BE2C (cell line): ENCODE data around the gene PAM16.

Experiments used
- DNase-seq: peaks from one replicate; pipeline ENCODE4 v3.0.0-alpha.2; 2020
- H3K27me3 ChIP-seq: fragments of 250-450 bp; sonication (Bioruptor Pico); 2 replicates; pipeline ENCODE4 v1.5.1; 2020; ENCODE audit warnings: mild to moderate bottlenecking
- H3K36me3 ChIP-seq: fragments of 250-450 bp; sonication (Bioruptor Pico); 2 replicates; pipeline ENCODE4 v1.5.1; 2020; ENCODE audit warnings: mild to moderate bottlenecking
- H3K4me1 ChIP-seq: fragments of 250-450 bp; sonication (Bioruptor Pico); 2 replicates; pipeline ENCODE4 v1.5.1; 2020
- H3K4me3 ChIP-seq: 2 replicates; pipeline ENCODE4 v1.5.1; 2011; ENCODE audit warnings: low read depth, low read length
- H3K9me3 ChIP-seq: fragments of 250-450 bp; sonication (Bioruptor Pico); 2 replicates; pipeline ENCODE4 v1.5.1; 2020
- TF ChIP-seq, protein P1 (sequence below): IDR thresholded peaks from 2 replicates; pipeline ENCODE4 v1.5.1; 2012; ENCODE audit warnings: mild to moderate bottlenecking, low read depth, low read length

The PAM16 gene

DNA sequence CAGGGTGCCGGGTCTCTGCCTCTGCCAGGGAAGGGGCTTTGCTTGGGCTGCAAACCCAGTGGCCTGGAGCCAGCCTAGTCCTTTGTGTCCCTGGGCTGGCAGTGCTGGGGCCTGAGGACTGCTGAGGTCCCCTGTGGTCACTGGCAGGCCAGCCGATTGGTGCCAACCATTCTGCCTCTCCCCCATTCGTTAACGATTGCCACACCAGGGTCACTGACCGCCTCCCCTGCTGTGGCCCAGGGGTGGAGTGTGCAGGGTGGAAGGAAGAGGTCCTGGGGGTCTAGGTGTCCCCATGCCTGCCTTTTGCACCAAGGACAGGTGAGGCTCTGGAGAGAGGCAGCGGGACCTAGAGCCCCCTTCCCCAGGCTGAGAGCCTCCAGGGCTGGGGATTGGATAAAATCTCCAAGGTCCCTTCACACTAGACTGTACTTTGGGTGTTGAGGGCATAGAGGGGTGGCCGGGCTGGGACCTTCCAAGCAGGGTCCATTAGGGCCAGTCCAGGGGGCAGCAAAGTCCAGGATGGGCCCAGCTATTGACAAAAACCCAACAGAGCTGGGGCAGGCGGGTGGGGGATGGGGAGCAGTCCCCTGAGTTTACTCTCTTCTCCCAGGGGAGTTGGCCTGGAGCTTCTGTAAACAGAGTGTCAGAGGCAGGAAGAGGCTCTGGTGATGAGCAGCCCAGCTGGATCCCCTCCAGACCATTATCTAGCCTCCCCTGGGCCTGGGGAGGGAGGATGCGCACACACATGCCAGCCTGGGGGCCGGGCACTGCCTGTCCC is 21.6 kb upstream of the PAM16 start:
- H3K4me1 ChIP-seq = peaks cover 39% of the 10 kb centered on the region
- H3K4me3 ChIP-seq = peak overlapping the region; percentile 92
- no peaks in the 10 kb centered on the region for H3K9me3 ChIP-seq
- H3K36me3 ChIP-seq = no peaks in the 10 kb centered on the region
- DNase-seq = peak; percentile 91
- TF ChIP-seq, protein P1, sequence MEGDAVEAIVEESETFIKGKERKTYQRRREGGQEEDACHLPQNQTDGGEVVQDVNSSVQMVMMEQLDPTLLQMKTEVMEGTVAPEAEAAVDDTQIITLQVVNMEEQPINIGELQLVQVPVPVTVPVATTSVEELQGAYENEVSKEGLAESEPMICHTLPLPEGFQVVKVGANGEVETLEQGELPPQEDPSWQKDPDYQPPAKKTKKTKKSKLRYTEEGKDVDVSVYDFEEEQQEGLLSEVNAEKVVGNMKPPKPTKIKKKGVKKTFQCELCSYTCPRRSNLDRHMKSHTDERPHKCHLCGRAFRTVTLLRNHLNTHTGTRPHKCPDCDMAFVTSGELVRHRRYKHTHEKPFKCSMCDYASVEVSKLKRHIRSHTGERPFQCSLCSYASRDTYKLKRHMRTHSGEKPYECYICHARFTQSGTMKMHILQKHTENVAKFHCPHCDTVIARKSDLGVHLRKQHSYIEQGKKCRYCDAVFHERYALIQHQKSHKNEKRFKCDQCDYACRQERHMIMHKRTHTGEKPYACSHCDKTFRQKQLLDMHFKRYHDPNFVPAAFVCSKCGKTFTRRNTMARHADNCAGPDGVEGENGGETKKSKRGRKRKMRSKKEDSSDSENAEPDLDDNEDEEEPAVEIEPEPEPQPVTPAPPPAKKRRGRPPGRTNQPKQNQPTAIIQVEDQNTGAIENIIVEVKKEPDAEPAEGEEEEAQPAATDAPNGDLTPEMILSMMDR = no peak
- H3K27me3 ChIP-seq = no peaks in the 10 kb centered on the region

DNA sequence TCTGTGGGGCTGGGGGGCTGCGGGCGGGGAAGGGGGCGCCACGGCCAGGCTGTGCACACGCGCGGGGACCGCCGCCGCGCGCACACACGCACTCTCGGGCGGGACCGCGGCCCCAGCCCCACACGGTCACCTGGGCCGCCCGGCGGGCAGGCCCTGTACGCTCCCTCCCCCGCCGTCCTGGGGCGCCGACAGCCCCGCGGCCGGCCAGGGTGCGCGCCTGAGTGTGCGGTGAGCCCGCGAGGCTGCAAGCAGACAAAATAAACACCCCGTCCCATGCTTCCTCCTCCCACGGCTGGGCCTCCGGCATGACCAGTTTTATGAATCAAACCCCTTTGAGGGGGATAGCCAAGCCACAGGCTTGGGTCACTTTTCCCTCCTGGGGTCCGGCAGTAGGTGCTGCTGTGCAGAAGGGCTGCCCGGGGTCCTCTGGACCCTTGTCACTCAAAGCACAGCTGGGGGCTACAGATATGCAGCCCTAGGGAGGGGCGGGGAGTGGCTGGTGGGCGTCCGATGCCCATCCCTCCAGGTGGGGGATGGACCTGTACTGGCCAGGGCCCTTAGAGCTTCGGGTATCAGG is 21.0 kb upstream of the PAM16 start:
- Histone ChIP-seq H3K9me3 (no peaks in the 10 kb centered on the region), H3K4me1 (peaks cover 39% of the 10 kb centered on the region), H3K27me3 (no peaks in the 10 kb centered on the region), H3K4me3 (peak overlapping the region; percentile 92), H3K36me3 (no peaks in the 10 kb centered on the region)
- peak; percentile 38 for DNase-seq
- TF ChIP-seq, protein P1 = no peak

- no peaks in the 10 kb centered on the region for H3K27me3 ChIP-seq
- DNase-seq = peak; percentile 88
- H3K4me3 ChIP-seq = peak within 1 kb of the TSS; percentile 92
- H3K36me3 ChIP-seq = no peaks in the 10 kb centered on the region
- no peaks in the 10 kb centered on the region for H3K9me3 ChIP-seq
- H3K4me1 ChIP-seq = peaks cover 35% of the 10 kb centered on the region
- TF ChIP-seq, protein P1 = no peak
Measured at GRCh38 chr16:4371357-4372000, 20.4 kb upstream of the PAM16 start, which contains the start of gene VASN. VASN (plus strand) TSS chr16:4371848; CDS start chr16:4380878, 9,030 bp downstream.

GRCh38 chr16:4370570-4371356 is 19.6 kb upstream of the PAM16 start:
- no peaks in the 10 kb centered on the region for H3K36me3 ChIP-seq
- peaks cover 29% of the 10 kb centered on the region for H3K4me1 ChIP-seq
- no peak overlapping the region; the same call in 1 of the 2 replicates for H3K4me3 ChIP-seq
- TF ChIP-seq, protein P1 = no peak
- H3K27me3 ChIP-seq = no peaks in the 10 kb centered on the region
- peak; percentile 13 for DNase-seq
- H3K9me3 ChIP-seq = no peaks in the 10 kb centered on the region

GRCh38 chr16:4370151-4370550 is 19.0 kb upstream of the PAM16 start:
- Histone ChIP-seq H3K27me3 (no peaks in the 10 kb centered on the region), H3K9me3 (no peaks in the 10 kb centered on the region), H3K4me3 (no peak overlapping the region), H3K4me1 (peaks cover 28% of the 10 kb centered on the region), H3K36me3 (no peaks in the 10 kb centered on the region)
- DNase-seq = no peak
- TF ChIP-seq, protein P1 = no peak
